Astrocyte of the hippocampus (primary cell): ENCODE results near the gene CENPVL1.
"Not testable (repeated sequence)": the region's sequence is repeated elsewhere in the genome, so short reads cannot be mapped to it uniquely, and the experiment has no call there.

Source experiments
- DNase-seq: peaks from one replicate; pipeline ENCODE4 v3.0.0; 2011; ENCODE audit warnings: low read depth, low spot score

The CENPVL1 gene

GRCh38 chrX:51710277-51711164, at the start of gene CENPVL1:
TSS of gene CENPVL1 (plus strand) at chrX:51710512. CDS start at chrX:51710512, 0 bp downstream.
- DNase-seq = not testable (repeated sequence)

GRCh38 chrX:51665981-51666380, 44.3 kb upstream of the CENPVL1 start:
- DNase-seq = no peak

GRCh38 chrX:51679689-51680433, 30.5 kb upstream of the CENPVL1 start:
- DNase-seq = not testable (repeated sequence)

GRCh38 chrX:51681808-51682719, 28.2 kb upstream of the CENPVL1 start:
- not testable (repeated sequence) for DNase-seq

- DNase-seq = not testable (repeated sequence)
Measured at GRCh38 chrX:51682720-51683062, 27.6 kb upstream of the CENPVL1 start, which contains the start of gene CENPVL2. TSS of gene CENPVL2 (minus strand) at chrX:51682831. CDS start at chrX:51682831, 0 bp downstream.

- no peak for DNase-seq
Measured at GRCh38 chrX:51694254-51694653, 16.1 kb upstream of the CENPVL1 start.

- no peak for DNase-seq
Measured at GRCh38 chrX:51697397-51697796, 12.9 kb upstream of the CENPVL1 start.

- not testable (repeated sequence) for DNase-seq
Measured at GRCh38 chrX:51712943-51713647, 2.8 kb downstream of the CENPVL1 start.

GRCh38 chrX:51728202-51728601, 17.9 kb downstream of the CENPVL1 start:
- no peak for DNase-seq

- DNase-seq = no peak
Measured at GRCh38 chrX:51737091-51737490, 26.8 kb downstream of the CENPVL1 start.

GRCh38 chrX:51742586-51742985, 32.3 kb downstream of the CENPVL1 start:
- no peak for DNase-seq

GRCh38 chrX:51743179-51743957, 33.1 kb downstream of the CENPVL1 start, which contains the start of gene GSPT2:
TSS of gene GSPT2 (plus strand) at chrX:51743442. CDS start at chrX:51743627, 185 bp downstream.
- peak; percentile 83 for DNase-seq

GRCh38 chrX:51747671-51748070, 37.4 kb downstream of the CENPVL1 start:
- DNase-seq = no peak

GRCh38 chrX:51759055-51759839, 48.9 kb downstream of the CENPVL1 start:
- DNase-seq = no peak

- DNase-seq = no peak
Measured at GRCh38 chrX:51760657-51761056, 50.3 kb downstream of the CENPVL1 start.
